GM10847 (cell line): ENCODE measurements around the gene TNFRSF13B.

Experiments
- POLR2A ChIP-seq: IDR thresholded peaks from 2 replicates; pipeline ENCODE4 v1.6.1; 2011; ENCODE audit not compliant: insufficient read length; ENCODE audit errors: extremely low read depth

Gene TNFRSF13B

DNA sequence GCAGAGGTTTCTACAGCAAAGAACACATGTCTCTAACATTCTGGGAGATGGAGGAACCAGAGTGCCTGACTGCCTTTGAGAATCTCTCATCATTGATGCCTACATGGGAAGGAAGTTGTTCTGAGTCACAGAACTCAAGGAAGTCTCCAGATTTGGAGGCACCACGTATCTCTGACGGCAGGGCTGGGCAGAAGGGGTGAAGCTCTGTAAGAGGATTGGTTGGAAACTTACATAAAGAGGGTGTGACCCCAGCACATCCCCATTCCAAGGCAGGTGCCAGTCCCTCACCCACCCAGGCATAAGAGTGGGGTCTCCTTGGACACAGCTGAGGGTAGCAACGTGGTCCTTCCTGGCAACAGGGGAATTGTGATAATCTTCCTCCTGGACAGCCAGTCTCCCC, 17.4 kb downstream of the TNFRSF13B start:
- TF ChIP-seq POLR2A, result no peak

DNA sequence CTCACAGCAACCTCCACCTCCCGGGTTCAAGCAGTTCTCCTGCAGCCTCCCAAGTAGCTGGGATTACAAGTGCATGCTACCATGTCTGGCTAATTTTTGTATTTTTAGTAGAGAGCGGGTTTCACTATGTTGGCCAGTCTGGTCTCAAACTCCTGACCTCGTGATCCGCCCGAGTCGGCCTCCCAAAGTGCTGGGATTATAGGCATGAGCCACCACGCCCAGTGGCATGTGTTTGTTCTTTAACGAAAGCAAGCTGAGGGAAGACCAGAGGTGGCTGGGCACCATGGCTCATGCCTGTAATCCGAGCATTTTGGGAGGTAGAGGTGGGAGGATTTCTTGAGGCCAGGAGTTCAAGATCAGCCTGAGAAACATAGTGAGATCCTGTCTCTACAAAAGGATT, 18.1 kb downstream of the TNFRSF13B start:
- TF ChIP-seq POLR2A, result no peak

DNA sequence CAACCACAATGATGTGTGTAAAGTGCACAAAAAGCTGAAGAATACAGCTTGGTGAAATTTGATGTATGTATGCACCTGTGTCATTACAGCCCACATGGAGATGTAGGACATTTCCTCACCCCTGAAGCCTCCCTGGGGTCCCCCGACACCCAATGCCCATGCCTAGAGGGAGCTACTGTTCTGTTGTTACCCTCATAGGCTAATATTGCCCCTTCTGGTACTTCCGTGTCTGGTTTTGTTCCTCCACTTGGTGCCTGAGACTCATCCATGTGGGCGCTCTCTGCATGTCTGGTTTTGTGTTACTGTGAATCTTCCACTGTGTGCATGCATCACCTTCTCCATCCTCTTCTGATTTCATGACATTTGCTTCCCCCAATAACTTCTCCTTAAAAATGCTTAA, 18.6 kb downstream of the TNFRSF13B start:
- TF ChIP-seq POLR2A, result no peak

DNA sequence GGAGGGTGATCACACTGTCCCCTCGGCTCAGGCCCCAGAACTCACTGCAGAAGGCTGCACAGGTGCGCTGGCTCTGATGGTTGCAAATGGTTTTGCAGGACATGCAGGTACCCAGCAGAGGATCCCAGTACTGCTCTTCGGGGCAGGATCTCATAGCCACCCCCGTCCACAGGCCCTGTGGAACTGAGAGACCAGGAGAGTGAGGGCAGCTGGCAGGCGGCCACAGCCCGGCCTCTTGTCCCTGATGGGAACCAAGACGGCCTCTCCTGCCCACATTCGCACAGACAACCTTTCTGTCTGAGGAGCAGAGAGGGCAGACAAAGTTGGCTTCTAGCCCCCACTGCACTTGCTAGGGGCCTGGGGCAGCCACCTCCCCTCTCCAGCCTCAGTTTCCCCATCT, 19.5 kb downstream of the TNFRSF13B start:
- TF ChIP-seq POLR2A, result no peak

DNA sequence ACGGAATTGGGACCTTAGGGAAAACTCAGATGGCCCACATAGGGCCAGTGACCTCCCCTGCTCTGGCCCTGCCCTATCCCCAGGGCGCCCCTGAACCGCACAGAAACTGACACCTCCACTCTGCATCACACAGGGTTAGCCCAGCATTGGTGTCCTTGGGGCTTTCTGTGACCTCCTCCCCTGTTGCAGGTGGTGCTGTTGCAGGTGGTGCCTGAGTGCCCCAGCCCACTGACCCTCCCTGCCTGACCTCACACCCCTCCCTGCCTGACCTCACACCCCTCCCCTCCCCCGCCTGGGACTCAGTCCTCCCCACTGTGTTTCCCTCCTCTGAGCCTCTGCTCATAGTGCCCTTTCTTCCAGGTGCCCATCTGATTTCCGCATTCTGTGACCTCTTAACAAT, 21.4 kb downstream of the TNFRSF13B start:
- TF ChIP-seq POLR2A, result no peak

DNA sequence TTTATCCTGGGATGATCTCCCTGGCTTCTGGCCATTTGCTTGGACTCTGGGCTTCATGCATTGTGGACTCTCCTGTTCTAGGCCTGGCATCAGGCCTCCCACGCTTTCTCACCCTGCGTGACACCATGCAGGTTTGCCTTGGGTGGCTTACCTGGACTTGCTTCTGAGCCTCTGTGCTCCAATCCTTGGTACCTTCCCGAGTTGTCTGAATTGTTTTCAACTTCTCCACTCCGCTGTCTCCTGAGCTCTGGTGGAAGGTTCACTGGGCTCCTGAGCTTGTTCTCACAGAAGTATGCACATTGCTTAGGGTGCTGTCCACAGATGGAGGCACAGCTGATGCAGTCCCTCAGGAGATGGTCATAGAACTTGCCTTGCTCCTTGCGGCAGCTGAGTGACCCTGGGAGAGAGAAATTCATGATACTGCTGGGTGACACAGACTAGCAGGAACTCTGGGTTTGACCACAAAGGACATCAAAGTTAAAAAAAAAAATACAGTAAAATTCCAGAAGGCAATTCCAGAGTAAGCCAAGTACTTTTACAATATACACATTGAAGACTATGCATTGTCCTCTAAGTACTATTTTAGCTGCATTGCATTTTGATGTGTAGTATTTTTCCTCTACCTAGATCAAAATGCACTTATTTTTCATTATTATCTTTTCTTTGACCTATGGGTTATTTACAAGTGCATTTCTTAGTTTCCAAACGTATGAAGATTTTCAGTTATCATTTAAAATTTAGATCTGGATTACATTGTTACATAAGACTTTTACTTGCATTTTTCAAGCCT, 23.1 kb downstream of the TNFRSF13B start:
- no peak for TF ChIP-seq POLR2A

DNA sequence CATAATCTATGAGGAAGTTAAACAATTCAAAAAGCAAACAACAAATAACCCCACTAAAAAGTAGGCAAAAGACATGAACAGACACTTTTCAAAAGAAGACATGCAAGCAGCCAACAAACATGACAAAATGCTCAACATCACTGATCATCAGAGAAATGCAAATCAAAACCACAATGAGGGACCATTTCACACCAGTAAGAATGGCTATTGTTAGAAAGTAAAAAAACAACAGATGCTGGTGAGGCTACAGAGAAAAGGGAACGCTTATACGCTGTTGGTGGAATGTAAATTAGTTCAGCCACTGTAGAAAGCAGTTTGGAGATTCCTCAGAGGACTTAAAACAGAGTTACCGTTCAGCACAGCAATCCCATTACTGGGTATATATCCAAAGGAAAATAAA, 24.4 kb downstream of the TNFRSF13B start:
- no peak for TF ChIP-seq POLR2A

DNA sequence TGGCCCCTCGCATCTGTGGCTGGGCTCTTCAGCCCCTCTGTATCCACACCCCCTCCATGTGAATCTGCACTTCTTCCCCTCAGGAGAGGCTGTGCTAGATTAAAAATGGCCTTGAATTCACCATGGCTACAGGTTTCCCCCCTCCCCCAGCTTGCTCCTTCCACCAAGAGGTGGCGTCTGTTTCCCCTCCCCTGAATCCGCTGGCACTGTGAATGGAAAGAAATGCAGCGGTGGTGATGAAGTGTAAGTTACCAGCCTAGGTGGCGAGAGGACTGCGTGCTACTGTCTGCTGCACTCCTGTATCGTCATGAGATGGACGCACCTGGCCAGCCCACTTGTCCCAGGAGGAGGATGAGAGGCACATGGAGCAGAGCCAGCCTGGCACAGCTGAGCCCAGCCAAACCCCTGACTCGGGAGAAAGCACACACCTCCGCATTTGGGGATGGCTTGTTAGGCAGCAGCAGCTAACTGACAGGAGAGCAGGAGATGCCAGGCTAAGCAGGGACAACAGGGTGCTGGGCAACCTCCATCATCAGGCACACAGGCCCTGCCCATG, 26.2 kb downstream of the TNFRSF13B start:
- TF ChIP-seq POLR2A, result no peak

DNA sequence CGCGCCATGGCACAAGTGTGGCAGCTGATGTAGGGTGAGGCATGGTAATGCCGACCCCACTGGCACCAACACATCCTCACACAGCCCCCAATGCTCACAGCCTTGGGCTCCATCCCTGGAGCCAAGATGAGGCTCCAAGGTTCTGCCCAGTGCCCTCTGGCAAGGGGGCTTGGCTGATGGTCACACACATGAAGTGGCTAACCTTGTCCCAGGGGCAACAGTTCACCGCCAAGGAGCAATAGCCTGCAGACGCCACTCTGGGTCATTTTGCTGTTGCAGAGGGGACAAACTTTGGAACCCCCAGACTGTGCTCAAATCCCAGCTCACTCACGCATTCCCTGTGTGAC, 26.8 kb downstream of the TNFRSF13B start:
- no peak for TF ChIP-seq POLR2A

DNA sequence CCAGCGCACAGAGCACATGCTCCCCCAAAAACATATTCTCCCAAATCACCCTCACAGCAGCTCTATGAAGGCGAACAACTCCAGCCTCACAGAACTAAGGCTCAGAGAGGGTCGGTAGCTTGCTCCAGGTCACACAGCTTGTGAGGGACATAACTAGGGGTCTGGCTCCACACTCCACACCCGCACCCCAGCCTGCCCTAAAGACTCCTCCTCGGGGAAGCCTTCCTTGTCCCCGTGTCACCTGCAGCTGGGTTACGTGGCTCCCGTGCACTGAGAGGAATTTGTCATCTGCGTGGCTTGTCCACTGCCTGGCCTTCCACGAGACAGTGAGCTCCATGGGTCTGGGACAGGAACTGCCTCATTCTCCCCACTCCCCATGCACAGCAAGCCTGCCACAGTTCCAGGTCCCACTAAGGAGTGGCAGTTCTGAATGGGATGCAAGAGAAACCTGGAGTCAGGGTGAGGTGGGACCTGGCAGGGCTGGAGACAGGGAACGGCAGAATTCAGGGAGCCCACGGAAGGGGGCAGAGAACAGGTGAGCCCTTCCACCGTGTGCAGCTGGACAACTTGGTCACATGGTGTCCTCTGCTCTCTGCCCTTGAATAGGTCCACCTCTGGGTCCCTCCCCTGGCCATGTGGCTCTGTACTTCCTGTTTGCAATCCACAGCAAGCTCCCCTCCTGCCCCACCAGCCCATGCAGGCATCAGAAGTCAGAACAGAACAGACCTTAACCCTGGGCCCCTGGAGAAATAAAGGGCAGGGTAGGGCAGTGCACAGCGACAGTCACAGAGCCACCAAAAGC, 27.4 kb downstream of the TNFRSF13B start:
- TF ChIP-seq POLR2A, result no peak

DNA sequence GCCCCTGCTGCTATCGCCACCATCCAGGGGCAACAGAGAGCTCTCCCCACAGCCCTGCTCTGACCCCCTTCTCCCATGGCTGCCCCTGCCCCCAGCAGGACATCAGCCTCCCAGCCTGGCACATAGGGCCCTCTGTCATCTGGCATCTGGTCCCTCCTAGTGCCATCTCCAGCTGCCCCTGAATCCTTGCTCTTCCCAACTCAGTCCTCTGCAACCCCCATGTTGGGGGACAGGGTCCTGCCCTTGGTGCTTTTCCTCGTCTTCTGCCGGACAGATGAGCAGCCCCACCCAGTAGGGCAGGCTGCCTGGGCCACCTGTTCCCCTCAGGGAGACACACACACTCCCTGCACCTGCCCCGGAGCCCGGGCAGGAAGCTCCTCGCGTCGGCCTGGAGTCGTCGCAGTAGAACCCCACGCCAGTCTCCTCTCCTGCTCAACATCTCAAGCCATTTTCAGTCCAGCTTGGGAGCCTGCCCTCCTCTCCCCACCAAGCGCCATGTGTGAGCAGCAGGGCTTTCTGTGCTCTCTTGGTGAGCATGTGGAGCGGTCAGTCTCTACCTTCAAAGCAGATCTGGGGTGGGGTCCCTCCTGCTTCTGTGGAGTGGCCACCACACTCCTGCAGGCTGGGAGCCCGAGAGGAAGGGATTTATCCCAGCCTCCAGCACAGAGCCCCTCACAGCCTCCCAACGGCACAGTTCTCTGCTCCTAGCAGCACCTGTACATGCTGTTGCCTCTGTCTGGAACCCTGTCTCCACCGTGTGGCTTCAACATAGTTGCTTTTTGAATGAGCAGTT, 28.2 kb downstream of the TNFRSF13B start:
- no peak for TF ChIP-seq POLR2A

DNA sequence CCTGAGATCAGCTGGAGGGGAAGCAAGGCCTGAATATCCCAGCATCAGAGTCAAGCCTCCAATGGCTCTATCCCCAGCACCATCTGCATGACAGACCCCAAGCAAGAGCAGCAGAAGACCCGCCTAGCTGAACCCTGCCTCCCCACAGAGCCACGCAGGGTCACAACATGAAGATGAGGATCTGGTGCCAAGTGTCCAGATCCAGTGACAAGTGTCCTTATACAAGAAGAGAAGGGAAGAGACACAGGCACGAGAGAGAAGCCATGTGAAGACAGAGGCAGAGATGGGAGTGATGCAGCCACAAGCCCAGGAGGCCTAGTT, 28.9 kb downstream of the TNFRSF13B start:
- TF ChIP-seq POLR2A, result no peak

DNA sequence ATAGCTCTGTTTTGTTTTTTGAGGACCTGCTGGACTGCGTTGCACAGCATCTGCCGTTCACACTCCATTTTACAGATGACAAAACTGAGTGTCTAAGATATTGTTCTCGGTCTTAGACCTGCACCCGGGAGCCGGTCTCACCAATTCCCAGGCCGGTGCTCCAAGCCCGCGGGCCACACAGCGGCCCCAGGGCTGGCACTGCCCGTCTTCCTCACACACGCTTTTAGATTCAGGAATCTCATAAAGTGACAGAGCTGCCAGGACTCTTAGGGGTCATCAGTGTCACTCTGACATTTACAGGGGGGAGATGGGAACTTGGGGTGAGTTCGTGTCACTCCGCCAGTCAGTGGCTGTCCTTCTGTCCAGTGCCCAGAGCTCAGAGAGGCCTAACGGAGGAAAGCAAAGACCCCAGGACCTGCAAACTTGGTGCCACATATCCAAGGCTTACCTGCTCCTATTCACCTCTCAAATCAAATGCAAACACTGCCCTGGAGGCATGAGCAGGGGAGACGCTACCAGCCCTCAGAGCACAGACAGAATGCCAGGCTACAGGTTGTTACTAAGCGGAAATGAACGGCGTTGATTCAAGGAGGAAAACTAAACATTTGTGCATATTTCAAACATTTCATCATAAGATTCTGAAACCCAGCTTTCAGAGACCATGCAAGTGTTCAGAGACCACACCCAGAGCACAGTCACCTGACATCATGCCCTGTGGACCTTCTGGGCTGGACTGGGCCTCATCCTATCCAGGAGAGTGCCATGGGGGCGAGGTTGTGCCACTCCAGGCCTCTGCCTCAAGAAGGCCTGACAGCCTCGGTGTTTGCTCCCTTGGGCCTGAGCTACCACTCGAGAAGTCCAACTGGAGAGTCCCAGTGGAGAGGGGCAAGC, 29.5 kb downstream of the TNFRSF13B start:
- TF ChIP-seq POLR2A, result no peak
